ENCODE results near the gene LRRC8D.

- TF ChIP-seq ZNF766 (CRISPR knock-in tag; conservative IDR thresholded peaks at IDR 0.05) (no peak), ELK1 (CRISPR knock-in tag; IDR thresholded peaks at IDR 0.05) (no peak), EP400 (IDR thresholded peaks at IDR 0.05) (no peak)
These were observed 40.1 kb upstream of the LRRC8D start for GRCh38 chr1:89780721-89781120.
